GM19467 (cell line): ENCODE measurements around the gene AGBL4.
"Not testable (repeated sequence)": the region's sequence is repeated elsewhere in the genome, so short reads cannot be mapped to it uniquely, and the experiment has no call there.

ENCODE experiments used
- ATAC-seq: cut with Tn5 transposase; IDR thresholded peaks from one replicate; pipeline ENCODE4 v1.9.1; 2021; ENCODE audit warnings: mild to moderate bottlenecking, moderate library complexity; ENCODE audit not compliant: unreplicated experiment

AGBL4 gene

GRCh38 chr1:48523558-48523957 is 1500.2 kb downstream of the AGBL4 start:
- ATAC-seq, result no peak

DNA sequence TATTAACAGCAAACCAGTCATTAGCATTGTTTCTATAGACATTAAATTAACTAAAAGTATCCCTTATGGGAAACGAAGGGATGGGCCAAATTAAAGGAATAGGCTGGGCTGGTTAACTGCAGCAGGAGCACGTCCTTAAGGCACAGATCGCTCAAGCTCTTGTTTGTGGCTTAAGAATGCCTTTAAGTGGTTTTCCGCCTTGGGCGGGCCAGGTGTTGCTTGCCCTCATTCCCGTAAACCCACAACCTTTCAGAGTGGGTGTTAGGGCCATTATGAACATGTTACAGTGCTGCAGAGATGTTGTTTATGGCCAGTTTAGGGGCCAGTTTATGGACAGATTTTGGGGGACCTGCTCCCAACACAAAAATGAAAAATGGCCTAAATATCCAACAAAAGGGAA is 1503.9 kb downstream of the AGBL4 start:
- ATAC-seq, result not testable (repeated sequence)

GRCh38 chr1:48506870-48507269 is 1516.9 kb downstream of the AGBL4 start:
- ATAC-seq, result no peak

DNA sequence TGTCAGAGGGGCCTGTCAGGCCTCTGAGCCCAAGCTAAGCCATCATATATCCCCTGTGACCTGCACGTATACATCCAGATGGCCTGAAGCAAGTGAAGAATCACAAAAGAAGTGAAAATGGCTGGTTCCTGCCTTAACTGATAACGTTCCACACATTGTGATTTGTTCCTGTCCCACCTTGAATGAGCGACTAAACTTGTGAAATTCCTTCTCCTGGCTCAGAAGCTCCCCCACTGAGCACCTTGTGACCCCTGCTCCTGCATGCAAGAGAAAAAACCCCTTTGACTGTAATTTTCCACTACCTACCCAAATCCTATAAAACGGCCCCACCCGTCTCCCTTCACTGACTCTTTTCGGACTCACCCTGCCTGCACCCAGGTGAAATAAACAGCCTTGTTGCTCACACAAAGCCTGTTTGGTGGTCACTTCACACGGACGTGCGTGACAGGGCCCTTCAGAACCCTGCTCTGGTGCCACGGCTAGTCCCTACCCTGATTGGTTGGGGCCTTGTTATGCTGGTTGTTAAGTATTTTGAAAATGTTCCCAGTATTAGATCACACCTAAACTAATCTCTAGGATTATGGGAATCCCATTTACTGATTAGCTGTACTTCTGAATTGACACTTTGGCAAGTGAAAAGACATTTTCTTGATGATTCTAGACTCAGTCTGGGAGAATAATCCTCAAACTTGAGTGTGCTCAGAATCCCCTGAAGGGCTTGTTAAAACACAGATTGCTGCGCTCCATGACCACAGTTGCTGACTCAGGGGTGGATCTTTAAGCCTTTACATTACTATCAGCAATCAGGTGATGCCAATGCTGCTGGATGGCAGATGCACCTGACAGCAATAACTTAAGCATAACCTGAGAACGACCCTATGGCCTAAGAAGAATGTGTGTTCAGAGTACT is 1523.0 kb downstream of the AGBL4 start:
- no peak for ATAC-seq

DNA sequence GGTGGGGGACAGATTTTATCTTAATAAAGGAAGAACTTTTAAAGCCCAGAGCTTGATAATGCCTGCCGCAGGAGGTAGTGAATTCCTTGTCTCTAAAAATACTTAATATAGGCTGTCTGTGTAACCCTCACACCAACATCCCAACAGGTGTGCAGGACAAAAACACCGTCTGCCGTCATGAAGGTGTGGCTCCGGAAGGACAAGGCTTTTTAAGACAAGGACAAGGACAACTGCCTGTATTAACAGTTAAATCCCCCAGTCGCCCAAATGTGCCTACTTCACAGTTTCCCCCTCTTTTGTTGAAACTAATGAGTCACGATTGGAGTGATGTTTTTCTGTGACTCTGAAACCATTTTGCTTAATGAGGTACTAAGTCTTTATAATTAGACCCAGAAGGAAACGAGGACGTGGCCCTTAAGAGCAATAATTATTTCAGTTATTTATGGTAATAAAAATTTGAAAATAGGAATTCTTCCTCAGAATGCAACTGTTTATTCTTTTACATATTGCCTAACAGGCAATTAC is 1524.5 kb downstream of the AGBL4 start:
- no peak for ATAC-seq

DNA sequence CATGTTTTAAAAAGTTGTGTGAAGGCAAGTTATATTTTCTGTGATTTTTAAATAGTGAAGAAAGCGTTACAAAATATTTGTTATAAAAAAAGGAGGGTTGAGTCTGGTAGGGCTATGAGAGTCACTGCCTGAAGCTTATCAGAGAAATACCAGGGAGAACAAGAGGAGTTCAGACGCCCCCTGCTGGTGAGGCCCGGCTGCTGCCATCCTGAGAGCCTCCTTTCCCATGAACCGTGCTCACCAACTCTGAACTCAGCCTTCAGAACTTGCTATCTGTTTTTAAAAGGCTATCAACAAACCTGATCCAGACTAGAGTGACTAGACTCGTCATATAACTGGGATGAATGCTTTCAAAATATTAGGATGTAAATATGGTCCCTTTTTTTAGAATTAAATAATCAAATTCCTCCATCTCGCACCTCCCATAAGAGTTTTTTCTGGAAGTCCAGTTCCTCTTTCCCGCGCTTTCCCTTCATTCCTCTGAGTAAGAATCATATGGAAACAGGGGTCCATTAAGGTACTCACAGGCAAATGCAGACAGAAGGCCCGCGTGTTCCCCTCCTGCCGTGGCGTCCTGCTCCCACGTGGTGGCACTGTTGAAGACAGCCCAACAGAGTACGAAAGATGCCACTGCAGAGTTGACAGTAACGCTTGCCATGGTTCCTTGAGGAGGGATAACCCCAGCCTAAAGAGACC is 1525.5 kb downstream of the AGBL4 start:
- peak; percentile 92 for ATAC-seq

DNA sequence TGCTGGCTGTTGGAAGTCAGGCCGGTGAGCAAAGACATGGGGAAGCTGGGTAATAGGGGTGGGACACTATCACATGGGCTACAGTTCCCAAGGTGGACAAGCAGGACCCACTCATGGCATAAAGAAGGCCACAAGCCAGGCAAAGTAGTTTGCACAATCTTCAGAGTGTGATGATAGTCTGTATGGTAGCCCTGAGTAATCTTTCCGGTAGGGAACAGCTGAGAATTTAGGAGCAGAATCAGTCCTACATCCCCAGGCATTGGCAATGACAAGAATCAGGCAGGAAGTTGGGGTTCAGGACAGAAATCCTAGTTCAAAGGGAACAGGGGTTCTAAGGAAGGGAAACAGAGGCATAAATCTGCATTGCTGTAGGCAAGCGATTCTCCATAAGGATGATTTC is 1527.8 kb downstream of the AGBL4 start:
- ATAC-seq, result no peak

DNA sequence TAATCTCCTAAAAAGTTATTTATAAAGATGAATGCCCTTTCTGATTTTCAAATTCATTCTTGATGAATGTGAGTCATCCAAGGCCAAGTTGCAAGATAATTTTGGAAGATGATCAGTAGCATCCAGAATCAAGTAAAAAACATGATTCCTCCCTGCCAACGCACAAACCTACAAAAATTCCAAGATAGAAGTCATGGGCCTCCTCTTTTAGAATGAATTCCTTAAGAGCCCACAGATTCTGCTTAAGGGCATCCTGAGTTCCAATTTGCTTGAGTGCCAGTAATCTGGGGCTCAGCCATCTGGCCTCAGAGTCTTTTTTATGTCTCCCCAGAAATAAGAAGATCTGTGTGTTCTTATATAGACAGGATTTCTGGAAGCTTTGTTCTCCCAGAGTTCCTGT is 1528.6 kb downstream of the AGBL4 start:
- ATAC-seq, result no peak

DNA sequence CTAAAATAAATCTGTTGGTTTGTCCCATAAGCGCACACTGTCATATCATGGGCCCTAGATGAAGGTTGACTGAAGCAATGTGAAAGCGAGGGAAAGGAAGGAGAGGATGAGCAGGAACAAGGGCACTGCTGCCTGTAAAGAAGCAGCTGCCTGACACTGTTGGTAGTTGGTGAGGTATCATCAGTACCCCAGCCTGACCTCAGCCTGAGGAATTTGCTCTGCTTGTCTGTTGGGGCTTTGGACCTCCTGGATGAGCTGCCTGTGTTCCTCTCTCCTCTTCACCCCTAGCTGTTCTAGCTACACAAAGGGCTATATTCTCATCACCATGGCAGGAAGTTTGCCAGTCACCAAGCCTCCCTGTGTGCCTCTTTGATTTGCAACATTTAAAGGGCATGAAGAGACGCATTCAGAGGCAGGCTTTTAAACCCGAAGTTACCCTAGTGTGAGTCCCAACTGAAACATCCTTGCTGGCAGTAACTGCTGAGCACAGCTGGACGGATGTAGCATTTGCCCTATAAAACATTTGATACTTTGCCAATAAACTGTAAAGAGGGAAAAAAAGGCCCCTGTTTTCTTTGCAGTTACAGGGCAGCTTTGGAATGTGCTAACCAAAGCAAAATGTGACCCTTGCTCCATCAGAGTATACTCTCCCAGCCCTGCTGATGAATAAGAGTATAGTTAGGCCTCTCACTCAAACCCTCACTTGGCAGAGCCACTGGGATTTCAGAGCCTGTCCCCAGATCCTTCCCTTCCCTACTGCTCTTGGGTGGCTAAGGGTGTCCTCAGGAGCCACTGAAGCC is 1529.6 kb downstream of the AGBL4 start:
- ATAC-seq, result no peak

DNA sequence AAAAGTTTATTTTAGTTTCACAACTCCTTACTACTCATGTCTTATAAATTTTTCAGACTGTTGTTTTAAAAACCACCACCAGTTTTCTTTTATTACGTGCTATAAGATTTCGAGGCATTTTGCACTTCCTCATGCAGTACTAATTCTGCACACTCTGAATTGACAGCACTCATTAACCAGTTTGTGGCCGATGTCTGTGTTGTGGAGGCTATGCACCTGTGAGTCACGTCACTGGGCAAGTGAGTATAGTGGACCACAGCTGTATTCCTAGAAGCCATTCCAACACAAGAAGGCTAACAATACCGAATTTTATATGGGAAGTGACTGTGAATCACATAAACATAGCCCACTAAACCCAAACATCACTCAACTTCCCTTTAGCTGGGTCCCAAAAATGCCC is 1530.7 kb downstream of the AGBL4 start:
- no peak for ATAC-seq

DNA sequence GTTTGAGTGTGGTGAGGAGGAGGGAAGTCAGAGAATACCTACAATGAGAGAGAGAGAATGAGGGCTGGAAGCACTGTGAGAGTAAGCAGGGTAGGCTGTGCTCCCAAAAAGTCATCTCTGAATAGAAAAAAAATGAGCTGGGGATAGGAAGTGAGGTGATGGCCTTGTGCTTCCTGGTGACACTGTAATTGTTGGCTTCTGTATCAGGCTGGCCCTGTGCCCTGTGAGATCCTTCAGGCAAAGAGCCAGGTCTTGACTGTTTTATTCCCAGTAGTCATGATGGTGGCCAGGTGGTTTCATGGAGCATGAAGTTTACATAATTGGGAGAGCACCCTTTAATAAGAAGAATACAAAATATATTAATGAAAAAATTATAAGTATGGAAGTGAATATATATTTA is 1531.4 kb downstream of the AGBL4 start:
- no peak for ATAC-seq

GRCh38 chr1:48488721-48489120 is 1535.0 kb downstream of the AGBL4 start:
- ATAC-seq, result no peak
